ENCODE measurements around the gene YEATS4.

- TF ChIP-seq ESRRA (CRISPR knock-in tag; IDR thresholded peaks at IDR 0.05; ENCODE audit: borderline replicate concordance) (no peak), ETV6 (CRISPR knock-in tag; IDR thresholded peaks at IDR 0.05) (no peak), KAT7 (CRISPR knock-in tag; IDR thresholded peaks at IDR 0.05; ENCODE audit: borderline replicate concordance) (no peak), SMAD4 (CRISPR knock-in tag; IDR thresholded peaks at IDR 0.05) (no peak), ARID4B (CRISPR knock-in tag; IDR thresholded peaks at IDR 0.05; ENCODE audit: borderline replicate concordance) (no peak)
- TF ChIP-seq, protein P1, sequence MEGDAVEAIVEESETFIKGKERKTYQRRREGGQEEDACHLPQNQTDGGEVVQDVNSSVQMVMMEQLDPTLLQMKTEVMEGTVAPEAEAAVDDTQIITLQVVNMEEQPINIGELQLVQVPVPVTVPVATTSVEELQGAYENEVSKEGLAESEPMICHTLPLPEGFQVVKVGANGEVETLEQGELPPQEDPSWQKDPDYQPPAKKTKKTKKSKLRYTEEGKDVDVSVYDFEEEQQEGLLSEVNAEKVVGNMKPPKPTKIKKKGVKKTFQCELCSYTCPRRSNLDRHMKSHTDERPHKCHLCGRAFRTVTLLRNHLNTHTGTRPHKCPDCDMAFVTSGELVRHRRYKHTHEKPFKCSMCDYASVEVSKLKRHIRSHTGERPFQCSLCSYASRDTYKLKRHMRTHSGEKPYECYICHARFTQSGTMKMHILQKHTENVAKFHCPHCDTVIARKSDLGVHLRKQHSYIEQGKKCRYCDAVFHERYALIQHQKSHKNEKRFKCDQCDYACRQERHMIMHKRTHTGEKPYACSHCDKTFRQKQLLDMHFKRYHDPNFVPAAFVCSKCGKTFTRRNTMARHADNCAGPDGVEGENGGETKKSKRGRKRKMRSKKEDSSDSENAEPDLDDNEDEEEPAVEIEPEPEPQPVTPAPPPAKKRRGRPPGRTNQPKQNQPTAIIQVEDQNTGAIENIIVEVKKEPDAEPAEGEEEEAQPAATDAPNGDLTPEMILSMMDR (IDR thresholded peaks at IDR 0.05): no peak
These were observed 18.2 kb upstream of the YEATS4 start for GRCh38 chr12:69341328-69341727.
